Uterus (tissue), 4 donors: ENCODE data around the gene RPAP3. TPM values are rescaled to one million over a fixed set of nuclear protein-coding genes. Genes with fewer than 3 reads are reported as not detected.
"Not testable (repeated sequence)": the region's sequence is repeated elsewhere in the genome, so short reads cannot be mapped to it uniquely, and the experiment has no call there.

Experiments used
- DNase-seq, 2 donors: peaks; one replicate each; pipeline ENCODE4 v3.0.0-alpha.2; 2019 to 2020
- H3K27ac ChIP-seq, 2 donors: fragments of 200-600 bp; sonication (generic); 1 replicate in 1 of 2; 2 replicates in 1 of 2; pipeline ENCODE4 v1.5.1; 2016 to 2018
- H3K27me3 ChIP-seq, 2 donors: fragments of 200-600 bp; sonication (generic); one replicate each; pipeline ENCODE4 v1.5.1; 2018 to 2019; ENCODE audit warnings: control low read depth in 1 of 2
- H3K36me3 ChIP-seq, 2 donors: fragments of 200-600 bp; sonication (generic); one replicate each; pipeline ENCODE4 v1.5.1; 2019; ENCODE audit warnings: control low read depth in 1 of 2
- H3K4me1 ChIP-seq, 2 donors: fragments of 200-600 bp; sonication (generic); one replicate each; pipeline ENCODE4 v1.5.1; 2018 to 2019; ENCODE audit warnings: control low read depth in 1 of 2
- H3K4me3 ChIP-seq, 2 donors: fragments of 200-600 bp; sonication (generic); 1 replicate in 1 of 2; 2 replicates in 1 of 2; pipeline ENCODE4 v1.5.1; 2018 to 2019; ENCODE audit warnings: mild to moderate bottlenecking in 1 of 2
- H3K9me3 ChIP-seq, 2 donors: fragments of 200-600 bp; sonication (generic); one replicate each; pipeline ENCODE4 v1.5.1; 2019; ENCODE audit warnings: control low read depth in 1 of 2
- CTCF ChIP-seq, 4 experiments: fragments of 200-600 bp in 2 of 4; fragments of 450-650 bp in 2 of 4; sonication (generic) in 2 of 4; IDR thresholded peaks; one replicate each; pipeline ENCODE4 v1.5.1; 2016 to 2019; ENCODE audit warnings: antibody characterized with exemption in 4 of 4, mild to moderate bottlenecking in 2 of 4, moderate library complexity in 1 of 4
- POLR2A ChIP-seq, 2 donors: fragments of 450-650 bp; IDR thresholded peaks; one replicate each; pipeline ENCODE4 v1.6.1; 2016; ENCODE audit warnings: antibody characterized with exemption in 2 of 2, mild to moderate bottlenecking in 1 of 2, moderate library complexity in 1 of 2
- intact Hi-C: fragments of 100-400 bp; cut with DNase I; formaldehyde crosslinking; loops from one replicate; pipeline ENCODE4 v1.15.1; 2023; ENCODE audit warnings: low total_unique reads
- total RNA-seq, 4 donors: library from RNA; depleted of rRNA in 3 of 4; stranded (reverse); fragments of >200 nt in 3 of 4; gene quantifications; one replicate each; pipeline versions ENCODE4 v1.1.0 to v1.2.4, GENCODE V29; 2014 to 2023
- donor health status: DM: yes; HTN: yes; CAD: no.

The RPAP3 gene
- total RNA-seq, 4 donors from 2014 or later = 16.8 to 33.6 (median 22.2) TPM

- H3K27me3 ChIP-seq = no peaks in the 10 kb centered on the region
- H3K4me1 ChIP-seq = no peaks in the 10 kb centered on the region
- H3K27ac ChIP-seq = no peak overlapping the region
- TF ChIP-seq POLR2A (IDR thresholded peaks at IDR 0.05) (no peak), CTCF (IDR thresholded peaks at IDR 0.05) (peak in 1 of 4 experiments; percentile 9)
- no peak for DNase-seq
- peaks cover 0 to 2% of the 10 kb centered on the region in 2 donors for H3K9me3 ChIP-seq
- H3K36me3 ChIP-seq = no peaks in the 10 kb centered on the region
- intact Hi-C loops = no loop called here
- H3K4me3 ChIP-seq = no peak overlapping the region
Observed at GRCh38 chr12:47636908-47637780, 68.7 kb downstream of the RPAP3 start.

- H3K27ac ChIP-seq, intact Hi-C loops, H3K4me3 ChIP-seq, H3K36me3 ChIP-seq, DNase-seq, H3K9me3 ChIP-seq, H3K4me1 ChIP-seq, H3K27me3 ChIP-seq: not testable (repeated sequence)
Observed at GRCh38 chr12:47635770-47636169, 70.1 kb downstream of the RPAP3 start.

- H3K4me3 ChIP-seq = no peak overlapping the region
- no peaks in the 10 kb centered on the region for H3K36me3 ChIP-seq
- H3K4me1 ChIP-seq = no peaks in the 10 kb centered on the region
- no peak overlapping the region for H3K27ac ChIP-seq
- intact Hi-C loops = no loop called here
- H3K9me3 ChIP-seq = no peaks in the 10 kb centered on the region
- no peaks in the 10 kb centered on the region for H3K27me3 ChIP-seq
- TF ChIP-seq POLR2A (IDR thresholded peaks at IDR 0.05) (no peak), CTCF (IDR thresholded peaks at IDR 0.05) (no peak)
- no peak for DNase-seq
Observed at GRCh38 chr12:47634127-47634526, 71.7 kb downstream of the RPAP3 start.

GRCh38 chr12:47621960-47622359 is 83.9 kb downstream of the RPAP3 start:
- no peak for DNase-seq
- no peaks in the 10 kb centered on the region for H3K4me1 ChIP-seq
- TF ChIP-seq POLR2A (IDR thresholded peaks at IDR 0.05) = no peak
- no peak for TF ChIP-seq CTCF (IDR thresholded peaks at IDR 0.05)
- no peaks in the 10 kb centered on the region for H3K36me3 ChIP-seq
- H3K4me3 ChIP-seq = no peak overlapping the region
- no peaks in the 10 kb centered on the region for H3K9me3 ChIP-seq
- intact Hi-C loops = no loop called here
- no peaks in the 10 kb centered on the region for H3K27me3 ChIP-seq
- no peak overlapping the region for H3K27ac ChIP-seq

GRCh38 chr12:47617476-47617875 is 88.4 kb downstream of the RPAP3 start:
- Histone ChIP-seq H3K4me3 (no peak overlapping the region), H3K27me3 (no peaks in the 10 kb centered on the region), H3K36me3 (no peaks in the 10 kb centered on the region), H3K27ac (no peak overlapping the region), H3K9me3 (no peaks in the 10 kb centered on the region), H3K4me1 (no peaks in the 10 kb centered on the region)
- intact Hi-C loops = no loop called here
- TF ChIP-seq POLR2A (IDR thresholded peaks at IDR 0.05) (no peak), CTCF (IDR thresholded peaks at IDR 0.05) (no peak)
- no peak for DNase-seq
